K562 (cell line): ENCODE results near the gene NDUFB5.

Experiments
- EZH2 ChIP-seq: IDR thresholded peaks from 2 replicates; pipeline ENCODE4 v1.6.1; 2012; ENCODE audit warnings: low read depth, mild to moderate bottlenecking, inconsistent platforms, low read length, borderline replicate concordance
- HCFC1 ChIP-seq: IDR thresholded peaks from 2 replicates; pipeline ENCODE4 v1.6.1; 2012; ENCODE audit warnings: low read depth, low read length, improper control_type of control experiment
- HNRNPUL1 ChIP-seq: fragments of 200-400 bp; formaldehyde crosslinking; IDR thresholded peaks from 2 replicates; pipeline ENCODE4 v1.6.1; 2017; ENCODE audit warnings: low read length
- TCF7 ChIP-seq: sonication (generic); IDR thresholded peaks from 2 replicates; pipeline ENCODE4 v1.6.1; 2016; ENCODE audit warnings: antibody characterized with exemption, borderline replicate concordance
- TRIM24 ChIP-seq, 2 experiments: fragments of 450-650 bp; IDR thresholded peaks; 2 replicates each; pipeline ENCODE4 v1.6.1; 2016
- ZNF263 ChIP-seq: sonication (generic); formaldehyde crosslinking; IDR thresholded peaks from 2 replicates; pipeline ENCODE4 v1.8.0; 2022; ENCODE audit warnings: mild to moderate bottlenecking, missing genetic modification reagents, borderline replicate concordance
- ZNF384 ChIP-seq: IDR thresholded peaks from 2 replicates; pipeline ENCODE4 v1.6.1; 2012; ENCODE audit warnings: low read depth, low read length, improper control_type of control experiment
- TF ChIP-seq, protein P1 (sequence below): sonication (generic); formaldehyde crosslinking; IDR thresholded peaks from 2 replicates; pipeline ENCODE4 v1.8.0; 2022; ENCODE audit warnings: mild to moderate bottlenecking, low read depth, missing genetic modification reagents
- TF ChIP-seq, protein P2 (sequence below), 2 experiments: fragments of 450-650 bp in 1 of 2; sonication (generic) in 1 of 2; formaldehyde crosslinking; conservative IDR thresholded peaks; 2 replicates each; pipeline versions ENCODE4 v1.4.0 to v1.8.1; 2020 to 2022; ENCODE audit warnings: mild to moderate bottlenecking in 1 of 2, missing genetic modification reagents in 1 of 2

DNA sequence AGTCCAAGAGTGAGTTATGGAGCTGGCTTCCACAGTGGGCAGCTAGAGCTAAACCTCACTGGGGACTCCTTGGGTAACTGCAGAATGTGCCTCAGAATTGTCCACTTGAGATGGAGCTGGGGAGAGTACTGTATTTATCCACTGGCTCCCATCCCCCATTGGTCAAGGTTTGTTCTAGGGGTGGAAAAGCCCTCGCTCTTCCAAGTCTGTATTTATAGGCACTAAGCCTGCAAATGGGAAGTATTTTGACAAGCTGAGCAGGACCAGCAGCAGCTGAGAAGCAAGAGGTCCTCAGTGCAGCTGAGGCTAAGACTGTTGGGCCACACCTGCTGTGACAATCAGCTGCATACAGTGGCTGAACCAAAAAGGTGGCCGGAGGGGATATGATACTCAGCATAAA lies 54.0 kb downstream of the NDUFB5 start:
- TF ChIP-seq HCFC1: no peak
- TF ChIP-seq ZNF263 (CRISPR knock-in tag): no peak
- no peak for TF ChIP-seq HNRNPUL1
- no peak for TF ChIP-seq TRIM24 (IDR thresholded peaks at IDR 0.05)
- TF ChIP-seq, protein P1, sequence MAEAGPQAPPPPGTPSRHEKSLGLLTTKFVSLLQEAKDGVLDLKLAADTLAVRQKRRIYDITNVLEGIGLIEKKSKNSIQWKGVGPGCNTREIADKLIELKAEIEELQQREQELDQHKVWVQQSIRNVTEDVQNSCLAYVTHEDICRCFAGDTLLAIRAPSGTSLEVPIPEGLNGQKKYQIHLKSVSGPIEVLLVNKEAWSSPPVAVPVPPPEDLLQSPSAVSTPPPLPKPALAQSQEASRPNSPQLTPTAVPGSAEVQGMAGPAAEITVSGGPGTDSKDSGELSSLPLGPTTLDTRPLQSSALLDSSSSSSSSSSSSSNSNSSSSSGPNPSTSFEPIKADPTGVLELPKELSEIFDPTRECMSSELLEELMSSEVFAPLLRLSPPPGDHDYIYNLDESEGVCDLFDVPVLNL (CRISPR knock-in tag): no peak
- no peak for TF ChIP-seq ZNF384
- TF ChIP-seq EZH2: no peak
- TF ChIP-seq TCF7: no peak
- TF ChIP-seq, protein P2, sequence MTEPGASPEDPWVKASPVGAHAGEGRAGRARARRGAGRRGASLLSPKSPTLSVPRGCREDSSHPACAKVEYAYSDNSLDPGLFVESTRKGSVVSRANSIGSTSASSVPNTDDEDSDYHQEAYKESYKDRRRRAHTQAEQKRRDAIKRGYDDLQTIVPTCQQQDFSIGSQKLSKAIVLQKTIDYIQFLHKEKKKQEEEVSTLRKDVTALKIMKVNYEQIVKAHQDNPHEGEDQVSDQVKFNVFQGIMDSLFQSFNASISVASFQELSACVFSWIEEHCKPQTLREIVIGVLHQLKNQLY (CRISPR knock-in tag; conservative IDR thresholded peaks at IDR 0.05): no peak
